Brain microvascular endothelial cell (primary cell): ENCODE results near the gene MECP2.

Source experiments
- DNase-seq: peaks from one replicate; pipeline ENCODE4 v3.0.0-alpha.2; 2020
- H3K27ac ChIP-seq: fragments of 250-450 bp; sonication (Bioruptor Pico); 2 replicates; pipeline ENCODE4 v1.5.1; 2020; ENCODE audit warnings: mild to moderate bottlenecking, moderate library complexity
- H3K27me3 ChIP-seq: fragments of 250-450 bp; sonication (Bioruptor Pico); replicated peaks from 2 replicates; pipeline ENCODE4 v1.5.1; 2020; ENCODE audit warnings: mild to moderate bottlenecking
- H3K36me3 ChIP-seq: fragments of 250-450 bp; sonication (Bioruptor Pico); replicated peaks from 2 replicates; pipeline ENCODE4 v1.5.1; 2020; ENCODE audit warnings: mild to moderate bottlenecking
- H3K4me3 ChIP-seq: 2 replicates; pipeline ENCODE4 v1.5.1; 2011; ENCODE audit warnings: low read depth, mild to moderate bottlenecking, control low read depth, low read length, moderate library complexity
- CTCF ChIP-seq: IDR thresholded peaks from 2 replicates; pipeline ENCODE4 v1.5.1; 2011; ENCODE audit warnings: low read depth, mild to moderate bottlenecking, moderate library complexity, low read length, control low read depth, inconsistent platforms; ENCODE audit errors: missing control alignments
- in situ Hi-C: cut with HindIII; loops from 2 replicates; pipeline ENCODE4 v1.10.0; 2017; ENCODE audit warnings: low sequenced_read_pairs, low pct_ligation_motif_present

Gene MECP2

GRCh38 chrX:154126101-154126500 lies 28.6 kb upstream of the MECP2 start:
- no peak overlapping the region for H3K27ac ChIP-seq

GRCh38 chrX:154125391-154126040 lies 28.0 kb upstream of the MECP2 start:
- in situ Hi-C loops, result no loop called here
- TF ChIP-seq CTCF, result no peak
- Histone ChIP-seq H3K4me3 (no peak overlapping the region), H3K36me3 (no peaks in the 10 kb centered on the region), H3K27ac (no peak overlapping the region), H3K27me3 (no peaks in the 10 kb centered on the region)
- DNase-seq, result no peak

More at GRCh38 chrX:154126101-154126500, 28.6 kb upstream of the MECP2 start:
- DNase-seq, result no peak
- in situ Hi-C loops, result no loop called here
- TF ChIP-seq CTCF, result no peak
- Histone ChIP-seq H3K27me3 (no peaks in the 10 kb centered on the region), H3K36me3 (no peaks in the 10 kb centered on the region), H3K4me3 (no peak overlapping the region)

DNA sequence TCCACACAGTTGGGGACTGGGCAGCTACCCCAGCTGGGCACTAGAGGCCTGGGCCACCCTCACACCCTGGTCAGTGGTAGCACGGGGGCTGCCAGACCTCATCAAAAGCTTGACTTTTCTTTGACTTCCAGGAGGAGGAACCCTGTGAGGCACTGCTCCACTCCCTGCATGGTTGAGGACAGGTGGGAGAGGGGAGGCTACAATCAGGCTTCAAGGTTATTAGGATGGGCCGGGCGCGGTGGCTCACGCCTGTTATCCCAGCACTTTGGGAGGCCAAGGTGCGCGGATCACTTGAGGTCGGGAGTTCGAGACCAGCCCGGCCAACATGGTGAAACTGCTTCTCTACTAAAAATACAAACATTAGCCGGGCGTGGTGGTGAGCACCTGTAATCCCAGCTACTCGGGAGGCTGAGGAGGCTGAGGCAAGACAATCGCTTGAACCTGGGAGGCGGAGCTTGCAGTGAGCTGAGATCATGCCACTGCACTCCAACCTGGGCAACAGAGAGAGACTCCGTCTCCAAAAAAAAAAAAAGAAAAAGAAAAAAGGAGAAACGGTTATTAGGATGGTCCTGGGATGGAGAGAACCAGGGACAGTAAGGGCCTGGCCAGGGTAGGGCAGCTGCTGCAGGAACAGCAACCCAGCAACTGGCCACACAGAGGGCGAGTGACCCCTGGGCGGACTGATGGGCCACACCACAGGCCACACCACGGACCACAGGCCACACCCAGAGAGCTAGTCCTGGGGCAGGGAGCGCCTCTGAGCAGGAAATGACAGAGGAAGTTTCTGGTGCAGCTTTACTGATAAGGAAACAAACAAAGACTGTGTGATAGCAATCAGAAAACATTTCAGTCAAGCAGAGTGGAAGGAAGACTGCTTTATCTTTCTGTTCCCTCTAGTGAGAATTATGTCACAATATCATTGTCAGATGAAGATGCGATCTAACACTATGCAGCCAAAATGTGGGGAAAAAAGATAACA lies 26.0 kb upstream of the MECP2 start:
- Histone ChIP-seq H3K36me3 (no peaks in the 10 kb centered on the region), H3K4me3 (no peak overlapping the region), H3K27ac (no peak overlapping the region), H3K27me3 (no peaks in the 10 kb centered on the region)
- in situ Hi-C loops, result no loop called here
- no peak for TF ChIP-seq CTCF
- peak; percentile 7 for DNase-seq

DNA sequence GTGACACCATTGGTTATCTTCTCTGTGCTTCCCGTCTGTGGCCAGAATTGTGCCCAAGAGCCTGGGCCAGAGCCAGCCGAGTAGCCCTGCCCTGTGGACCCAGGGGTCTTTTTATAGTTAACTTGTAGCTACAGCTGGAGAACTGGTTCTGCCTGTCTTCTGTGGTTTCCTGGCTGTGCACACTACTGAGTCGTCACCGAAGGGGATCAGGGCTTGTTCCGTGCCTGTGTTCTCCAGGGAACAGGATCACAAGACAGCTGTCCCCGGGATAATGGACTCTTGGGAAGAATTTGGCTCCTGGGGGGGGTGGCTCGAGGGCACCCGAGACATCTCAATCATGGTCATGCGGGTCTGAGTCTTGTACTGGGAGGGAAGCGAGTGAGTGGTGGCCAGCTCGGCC lies 24.4 kb upstream of the MECP2 start:
- in situ Hi-C loops, result no loop called here
- H3K27me3 ChIP-seq, result no peaks in the 10 kb centered on the region
- no peak overlapping the region for H3K27ac ChIP-seq
- no peaks in the 10 kb centered on the region for H3K36me3 ChIP-seq
- no peak overlapping the region for H3K4me3 ChIP-seq
- TF ChIP-seq CTCF, result no peak
- no peak for DNase-seq

DNA sequence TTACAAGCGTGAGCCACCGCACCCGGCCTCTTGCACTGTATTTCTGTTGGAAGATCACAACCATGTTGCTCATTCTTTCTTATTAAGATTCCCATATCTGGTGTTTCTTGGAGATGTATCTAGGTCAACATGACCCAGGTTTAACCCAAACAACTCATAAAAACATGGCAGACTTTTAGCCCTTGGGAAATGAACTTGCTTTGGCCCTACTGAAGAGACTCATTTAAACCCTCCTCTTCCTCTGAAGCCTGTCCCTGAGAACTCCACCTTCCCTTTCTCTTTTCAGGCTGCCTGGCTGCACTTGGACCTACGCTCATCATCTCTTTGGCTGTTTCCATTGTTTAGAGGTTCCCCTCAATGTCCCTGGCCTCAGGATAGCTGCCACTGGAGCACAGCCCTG lies 23.7 kb upstream of the MECP2 start:
- Histone ChIP-seq H3K36me3 (no peaks in the 10 kb centered on the region), H3K27me3 (no peaks in the 10 kb centered on the region), H3K27ac (no peak overlapping the region), H3K4me3 (no peak overlapping the region)
- no peak for DNase-seq
- TF ChIP-seq CTCF, result no peak
- in situ Hi-C loops, result no loop called here
